Adrenal gland (tissue), 5 donors: ENCODE data around the gene POLG.

Source experiments
- POLR2A ChIP-seq, 2 donors: fragments of 450-650 bp; IDR thresholded peaks; one replicate each; pipeline ENCODE4 v1.6.1; 2017; ENCODE audit warnings: antibody characterized with exemption in 2 of 2, mild to moderate bottlenecking in 2 of 2, moderate library complexity in 1 of 2
- TF ChIP-seq, protein P1 (sequence below), 6 experiments: fragments of 450-650 bp in 4 of 6; fragments of 200-600 bp in 2 of 6; sonication (generic) in 1 of 6; IDR thresholded peaks; 1 replicate in 5 of 6; 2 replicates in 1 of 6; pipeline versions ENCODE4 v1.5.1 to v1.8.0; 2016 to 2021; ENCODE audit warnings: antibody characterized with exemption in 6 of 6, mild to moderate bottlenecking in 2 of 6, moderate library complexity in 1 of 6
- donor health status: DM: no; HTN: no; CAD: no.

DNA sequence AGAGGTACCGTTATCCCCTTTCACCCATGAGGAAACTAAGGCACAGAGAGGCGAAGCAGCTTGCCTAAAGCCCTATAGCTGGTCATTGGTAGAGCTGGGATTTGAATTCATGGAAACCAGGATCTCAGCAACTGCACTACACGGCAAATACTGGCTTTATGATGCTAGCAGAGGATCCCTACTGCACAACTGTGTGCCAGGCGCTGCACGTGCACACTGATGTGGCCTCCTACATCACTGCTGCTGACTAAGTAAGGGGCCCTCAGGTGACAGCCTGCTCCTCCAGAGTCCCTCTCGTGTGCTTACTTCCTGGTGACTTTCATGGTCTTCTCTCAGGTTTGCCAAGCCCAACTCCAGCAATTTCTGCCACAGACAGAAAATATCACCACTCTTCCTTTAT, 3.4 kb upstream of the POLG start:
- TF ChIP-seq, protein P1, sequence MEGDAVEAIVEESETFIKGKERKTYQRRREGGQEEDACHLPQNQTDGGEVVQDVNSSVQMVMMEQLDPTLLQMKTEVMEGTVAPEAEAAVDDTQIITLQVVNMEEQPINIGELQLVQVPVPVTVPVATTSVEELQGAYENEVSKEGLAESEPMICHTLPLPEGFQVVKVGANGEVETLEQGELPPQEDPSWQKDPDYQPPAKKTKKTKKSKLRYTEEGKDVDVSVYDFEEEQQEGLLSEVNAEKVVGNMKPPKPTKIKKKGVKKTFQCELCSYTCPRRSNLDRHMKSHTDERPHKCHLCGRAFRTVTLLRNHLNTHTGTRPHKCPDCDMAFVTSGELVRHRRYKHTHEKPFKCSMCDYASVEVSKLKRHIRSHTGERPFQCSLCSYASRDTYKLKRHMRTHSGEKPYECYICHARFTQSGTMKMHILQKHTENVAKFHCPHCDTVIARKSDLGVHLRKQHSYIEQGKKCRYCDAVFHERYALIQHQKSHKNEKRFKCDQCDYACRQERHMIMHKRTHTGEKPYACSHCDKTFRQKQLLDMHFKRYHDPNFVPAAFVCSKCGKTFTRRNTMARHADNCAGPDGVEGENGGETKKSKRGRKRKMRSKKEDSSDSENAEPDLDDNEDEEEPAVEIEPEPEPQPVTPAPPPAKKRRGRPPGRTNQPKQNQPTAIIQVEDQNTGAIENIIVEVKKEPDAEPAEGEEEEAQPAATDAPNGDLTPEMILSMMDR (IDR thresholded peaks at IDR 0.05), result no peak
- no peak for TF ChIP-seq POLR2A (IDR thresholded peaks at IDR 0.05)
